Kidney (tissue), 14 donors: ENCODE results near the gene KRT73. TPM values are rescaled to one million over a fixed set of nuclear protein-coding genes. Genes with fewer than 3 reads are reported as not detected.
A peak's percentile ranks its signal among the peaks of the same experiment; 100 is the strongest.

ENCODE experiments used
- DNase-seq, 5 donors: peaks; one replicate each; pipeline ENCODE4 v3.0.0-alpha.2; 2013 to 2020
- FAIRE-seq: peaks from 2 replicates; lab custom pipeline; 2012; peaks lifted over from hg19 to GRCh38; lab: Jason Lieb, UNC
- H3K27ac ChIP-seq, 2 donors: one replicate each; pipeline ENCODE4 v1.7.0; 2013; ENCODE audit warnings: low read depth in 2 of 2, low read length in 2 of 2, inconsistent platforms in 1 of 2
- H3K27me3 ChIP-seq: one replicate; pipeline ENCODE4 v1.7.1; 2013; ENCODE audit warnings: low read length, inconsistent platforms; ENCODE audit not compliant: control insufficient read depth, insufficient read depth
- H3K36me3 ChIP-seq, 3 donors: one replicate each; pipeline versions ENCODE4 v1.7.0 to v1.7.1; 2013; ENCODE audit warnings: low read length in 3 of 3, control low read depth in 1 of 3, inconsistent platforms in 1 of 3; ENCODE audit not compliant: insufficient read depth in 3 of 3, control insufficient read depth in 2 of 3
- H3K4me1 ChIP-seq, 3 donors: one replicate each; pipeline versions ENCODE4 v1.7.0 to v1.7.1; 2013; ENCODE audit warnings: low read length in 3 of 3, inconsistent platforms in 1 of 3, low read depth in 1 of 3; ENCODE audit not compliant: control insufficient read depth in 2 of 3, insufficient read depth in 2 of 3
- H3K4me3 ChIP-seq, 3 donors: one replicate each; pipeline versions ENCODE4 v1.7.0 to v1.8.1; 2013; ENCODE audit warnings: low read length in 3 of 3, control low read depth in 1 of 3, inconsistent platforms in 1 of 3
- H3K9ac ChIP-seq, 3 donors: one replicate each; pipeline versions ENCODE4 v1.7.0 to v1.7.1; 2013; ENCODE audit warnings: low read length in 3 of 3, control low read depth in 1 of 3, inconsistent platforms in 1 of 3
- H3K9me3 ChIP-seq, 3 donors: one replicate each; pipeline versions ENCODE4 v1.7.0 to v1.7.1; 2013; ENCODE audit warnings: low read length in 3 of 3, control low read depth in 1 of 3, inconsistent platforms in 1 of 3; ENCODE audit not compliant: control insufficient read depth in 2 of 3, insufficient read depth in 1 of 3
- CTCF ChIP-seq: IDR thresholded peaks from 3 replicates; pipeline ENCODE4 v1.5.1; 2012; ENCODE audit warnings: mild to moderate bottlenecking, moderate library complexity, borderline replicate concordance; ENCODE audit not compliant: insufficient read depth; ENCODE audit errors: extremely low read depth
- intact Hi-C: fragments of 100-400 bp; cut with DNase I; formaldehyde crosslinking; loops from one replicate; pipeline ENCODE4 v1.11.1; 2022
- polyA plus RNA-seq: library from polyadenylated mRNA; stranded (reverse); fragments of 350-450 nt; fragmentation: Illumina TruSeq; extraction: RNeasy Lipid Tissue Mini Kit (QIAGEN cat#74804); gene quantifications from one replicate; pipeline ENCODE4 v1.2.3, GENCODE V29; 2014; ENCODE audit warnings: low read depth, low replicate concordance; ENCODE audit not compliant: insufficient read depth
- total RNA-seq: library from RNA; stranded (reverse); fragmentation: NEBNext Ultra II Directional; extraction: Animal tissue kit (Norgen Biotek cat#: 25700); gene quantifications from one replicate; pipeline ENCODE4 v1.2.1, GENCODE V29; 2021
- donor health status: control.
- donor health status: control.
- donor health status: control.
- donor health status: control.
- donor health status: control.
- donor health status: DM: yes; HTN: yes; CAD: no.
- donor health status: Normal renal cell carcinoma (clear cell type).

The KRT73 gene
- total and polyA plus RNA-seq, 2 donors from 2014 or later = not detected

DNA sequence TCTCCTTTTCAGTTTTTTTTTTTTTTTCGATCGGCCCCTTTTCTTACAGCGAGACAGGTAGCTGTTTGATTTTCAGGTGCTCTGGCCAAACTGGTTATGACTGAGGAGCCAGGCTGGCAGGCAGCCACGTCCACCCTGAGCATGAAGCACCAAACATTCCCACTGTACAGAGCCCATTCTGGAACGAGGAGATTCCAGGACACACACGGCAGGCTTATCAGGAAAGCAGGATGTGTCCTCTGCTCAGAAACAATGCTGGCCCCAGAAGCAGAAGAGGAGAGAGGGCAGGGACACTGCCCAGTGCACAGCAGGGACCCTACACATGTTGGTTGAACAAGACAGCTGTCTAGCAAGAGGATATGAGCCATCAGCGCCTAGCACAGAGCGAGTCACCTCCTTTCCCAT, 37.4 kb upstream of the KRT73 start:
- TF ChIP-seq CTCF = no peak
- no peak overlapping the region for H3K9ac ChIP-seq
- no peak overlapping the region for H3K4me3 ChIP-seq
- no peaks in the 10 kb centered on the region for H3K9me3 ChIP-seq
- FAIRE-seq (no peak), DNase-seq (no peak)
- no peaks in the 10 kb centered on the region for H3K4me1 ChIP-seq
- no peaks in the 10 kb centered on the region for H3K36me3 ChIP-seq
- no peak overlapping the region for H3K27ac ChIP-seq
- intact Hi-C loops = no loop called here
- no peaks in the 10 kb centered on the region for H3K27me3 ChIP-seq

- Histone ChIP-seq H3K9me3 (no peaks in the 10 kb centered on the region), H3K9ac (no peak overlapping the region), H3K27me3 (no peaks in the 10 kb centered on the region), H3K36me3 (no peaks in the 10 kb centered on the region), H3K4me1 (no peaks in the 10 kb centered on the region), H3K27ac (no peak overlapping the region), H3K4me3 (no peak overlapping the region)
- FAIRE-seq (no peak), DNase-seq (no peak)
- intact Hi-C loops = no loop called here
- no peak for TF ChIP-seq CTCF
Measured at GRCh38 chr12:52655251-52655650, 36.9 kb upstream of the KRT73 start.

DNA sequence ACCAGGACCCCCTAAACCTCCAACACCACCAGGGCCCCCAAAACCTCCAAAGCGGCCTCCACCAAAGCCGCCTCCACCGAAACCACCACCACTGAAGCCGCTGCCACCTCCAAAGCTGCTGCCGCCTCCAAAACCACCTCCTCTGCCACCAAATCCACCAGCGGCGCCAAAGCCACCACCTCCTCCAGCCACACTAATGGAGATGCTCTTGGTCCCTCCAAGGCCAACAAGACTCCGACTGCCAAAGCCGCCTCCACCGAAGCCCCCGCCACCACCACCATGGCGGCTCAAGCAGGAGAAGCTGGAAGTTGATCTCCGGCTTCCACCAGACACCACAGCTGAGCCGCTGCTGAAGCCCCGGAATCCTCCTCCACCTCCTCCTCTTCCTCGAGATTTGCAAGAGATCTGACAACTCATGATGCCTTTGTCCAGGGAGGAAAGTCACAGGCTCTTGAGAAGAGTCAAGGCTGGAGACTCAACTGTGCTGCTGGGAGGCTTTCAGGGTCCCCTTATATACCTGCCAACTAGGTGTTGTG, 33.4 kb upstream of the KRT73 start, which contains the start of gene KRT2:
TSS of gene KRT2 (minus strand) at position 486 of the 536 bp plus-strand sequence. CDS start at position 417, 69 bp downstream.
- FAIRE-seq (no peak), DNase-seq (no peak)
- no peaks in the 10 kb centered on the region for H3K9me3 ChIP-seq
- H3K27me3 ChIP-seq = no peaks in the 10 kb centered on the region
- no peak within 1 kb of the TSS for H3K4me3 ChIP-seq
- intact Hi-C loops = no loop called here
- H3K4me1 ChIP-seq = no peaks in the 10 kb centered on the region
- H3K9ac ChIP-seq = no peak within 1 kb of the TSS
- no peaks in the 10 kb centered on the region for H3K36me3 ChIP-seq
- H3K27ac ChIP-seq = no peak within 1 kb of the TSS
- TF ChIP-seq CTCF = no peak

GRCh38 chr12:52650520-52651081, 32.2 kb upstream of the KRT73 start:
- DNase-seq (peak in 2 of 5 donors; percentile 19 to 73), FAIRE-seq (no peak)
- peak overlapping the region in 1 of 3 donors; percentile 7 for H3K4me3 ChIP-seq
- H3K36me3 ChIP-seq = no peaks in the 10 kb centered on the region
- no peak overlapping the region for H3K9ac ChIP-seq
- H3K27me3 ChIP-seq = no peaks in the 10 kb centered on the region
- no peaks in the 10 kb centered on the region for H3K9me3 ChIP-seq
- no peak overlapping the region for H3K27ac ChIP-seq
- H3K4me1 ChIP-seq = no peaks in the 10 kb centered on the region
- no peak for TF ChIP-seq CTCF
- intact Hi-C loops = no loop called here
